ENCODE data around the gene PTPRM.

DNA sequence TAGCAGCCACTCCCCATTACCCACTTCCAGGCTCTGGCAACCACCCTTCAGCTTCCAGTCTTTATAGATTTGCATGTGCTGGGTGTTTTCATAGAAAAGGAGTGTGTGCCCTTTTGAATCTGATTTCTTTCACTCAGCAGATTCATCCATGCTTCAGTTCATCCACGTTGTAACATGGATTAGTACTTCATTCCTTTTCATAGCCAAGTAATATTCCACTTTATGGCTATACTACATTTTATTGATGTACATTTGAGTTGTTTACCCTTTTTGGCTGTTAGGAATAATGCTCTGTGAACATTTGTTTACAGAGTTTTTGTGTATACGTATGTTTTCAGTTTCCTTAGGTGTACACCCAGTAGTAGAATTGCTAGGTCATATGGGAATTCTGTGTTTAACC, 836.6 kb downstream of the PTPRM start:
- TF ChIP-seq, protein P1, sequence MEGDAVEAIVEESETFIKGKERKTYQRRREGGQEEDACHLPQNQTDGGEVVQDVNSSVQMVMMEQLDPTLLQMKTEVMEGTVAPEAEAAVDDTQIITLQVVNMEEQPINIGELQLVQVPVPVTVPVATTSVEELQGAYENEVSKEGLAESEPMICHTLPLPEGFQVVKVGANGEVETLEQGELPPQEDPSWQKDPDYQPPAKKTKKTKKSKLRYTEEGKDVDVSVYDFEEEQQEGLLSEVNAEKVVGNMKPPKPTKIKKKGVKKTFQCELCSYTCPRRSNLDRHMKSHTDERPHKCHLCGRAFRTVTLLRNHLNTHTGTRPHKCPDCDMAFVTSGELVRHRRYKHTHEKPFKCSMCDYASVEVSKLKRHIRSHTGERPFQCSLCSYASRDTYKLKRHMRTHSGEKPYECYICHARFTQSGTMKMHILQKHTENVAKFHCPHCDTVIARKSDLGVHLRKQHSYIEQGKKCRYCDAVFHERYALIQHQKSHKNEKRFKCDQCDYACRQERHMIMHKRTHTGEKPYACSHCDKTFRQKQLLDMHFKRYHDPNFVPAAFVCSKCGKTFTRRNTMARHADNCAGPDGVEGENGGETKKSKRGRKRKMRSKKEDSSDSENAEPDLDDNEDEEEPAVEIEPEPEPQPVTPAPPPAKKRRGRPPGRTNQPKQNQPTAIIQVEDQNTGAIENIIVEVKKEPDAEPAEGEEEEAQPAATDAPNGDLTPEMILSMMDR (optimal IDR thresholded peaks at IDR 0.05 in 1 of 3, IDR thresholded peaks at IDR 0.05 in 1 of 3, conservative IDR thresholded peaks at IDR 0.05 in 1 of 3; ENCODE audit: extremely low read depth in 1 of 3, insufficient read depth in 2 of 3, low read length in 3 of 3): no peak
- no peak for TF ChIP-seq EZH2 (IDR thresholded peaks at IDR 0.05; ENCODE audit: low read length)
